ENCODE results near the gene ABCA6.

DNA sequence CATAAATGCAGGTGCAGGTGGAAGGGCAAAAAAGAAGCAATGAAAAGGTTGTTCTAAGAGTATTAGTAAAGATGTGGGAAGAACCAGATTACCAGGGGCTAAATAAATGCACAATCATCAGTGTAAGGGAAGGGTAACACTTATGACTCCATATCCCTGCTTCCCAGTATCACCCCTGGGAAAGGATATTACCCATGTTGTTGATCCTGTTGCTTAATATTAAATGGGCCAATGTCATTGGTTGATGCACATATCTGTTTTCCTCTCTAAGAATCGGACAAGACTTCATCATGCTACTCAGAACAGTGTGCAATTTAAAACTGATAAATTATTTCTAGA, 34.7 kb upstream of the ABCA6 start:
- TF ChIP-seq, protein P1, sequence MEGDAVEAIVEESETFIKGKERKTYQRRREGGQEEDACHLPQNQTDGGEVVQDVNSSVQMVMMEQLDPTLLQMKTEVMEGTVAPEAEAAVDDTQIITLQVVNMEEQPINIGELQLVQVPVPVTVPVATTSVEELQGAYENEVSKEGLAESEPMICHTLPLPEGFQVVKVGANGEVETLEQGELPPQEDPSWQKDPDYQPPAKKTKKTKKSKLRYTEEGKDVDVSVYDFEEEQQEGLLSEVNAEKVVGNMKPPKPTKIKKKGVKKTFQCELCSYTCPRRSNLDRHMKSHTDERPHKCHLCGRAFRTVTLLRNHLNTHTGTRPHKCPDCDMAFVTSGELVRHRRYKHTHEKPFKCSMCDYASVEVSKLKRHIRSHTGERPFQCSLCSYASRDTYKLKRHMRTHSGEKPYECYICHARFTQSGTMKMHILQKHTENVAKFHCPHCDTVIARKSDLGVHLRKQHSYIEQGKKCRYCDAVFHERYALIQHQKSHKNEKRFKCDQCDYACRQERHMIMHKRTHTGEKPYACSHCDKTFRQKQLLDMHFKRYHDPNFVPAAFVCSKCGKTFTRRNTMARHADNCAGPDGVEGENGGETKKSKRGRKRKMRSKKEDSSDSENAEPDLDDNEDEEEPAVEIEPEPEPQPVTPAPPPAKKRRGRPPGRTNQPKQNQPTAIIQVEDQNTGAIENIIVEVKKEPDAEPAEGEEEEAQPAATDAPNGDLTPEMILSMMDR (IDR thresholded peaks at IDR 0.05), result no peak
- TF ChIP-seq POLR2A (IDR thresholded peaks at IDR 0.05), result no peak

Data from testis (tissue), 2 donors.